T-helper 2 cell (primary cell): Measurements from ENCODE around the gene KRTAP1-5.
"Not testable (repeated sequence)": the region's sequence is repeated elsewhere in the genome, so short reads cannot be mapped to it uniquely, and the experiment has no call there.

Experiments
- DNase-seq, 5 experiments: peaks; one replicate each; pipeline versions ENCODE4 v3.0.0 to v3.0.0-alpha.2; 2012 to 2022
- total RNA-seq, 2 donors: gene quantifications; one replicate each; lab custom pipeline; 2026; lab: John Stamatoyannopoulos, UW

The KRTAP1-5 gene
- total RNA-seq = 0 reads per million in 2 donors

GRCh38 chr17:41026715-41027471, at the start of gene KRTAP1-5:
TSS of gene KRTAP1-5 (minus strand) at chr17:41027208. CDS start at chr17:41027155, 53 bp downstream.
- DNase-seq = no peak

GRCh38 chr17:41076788-41077187, 49.8 kb upstream of the KRTAP1-5 start:
- DNase-seq = no peak

DNA sequence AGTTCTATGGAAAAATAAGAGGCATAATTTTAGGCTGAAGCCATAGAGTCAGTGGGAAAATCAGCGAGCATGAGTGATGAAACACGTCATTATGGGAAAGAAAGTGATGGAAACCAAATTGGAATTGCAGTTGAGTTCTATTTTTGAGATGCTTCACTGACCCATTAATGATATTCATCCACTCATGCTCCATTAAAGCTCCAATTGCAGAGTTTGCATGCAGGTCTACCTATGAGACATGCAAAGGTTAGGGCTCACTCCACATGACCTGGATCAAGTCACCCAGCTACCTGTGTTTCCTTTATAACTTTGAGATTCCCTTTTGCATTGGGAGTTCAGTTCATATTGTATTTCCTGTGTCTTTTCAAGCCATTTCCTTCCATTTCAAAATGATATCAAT, 46.7 kb upstream of the KRTAP1-5 start:
- no peak for DNase-seq

GRCh38 chr17:41071606-41072360, 44.8 kb upstream of the KRTAP1-5 start:
- DNase-seq = no peak

DNA sequence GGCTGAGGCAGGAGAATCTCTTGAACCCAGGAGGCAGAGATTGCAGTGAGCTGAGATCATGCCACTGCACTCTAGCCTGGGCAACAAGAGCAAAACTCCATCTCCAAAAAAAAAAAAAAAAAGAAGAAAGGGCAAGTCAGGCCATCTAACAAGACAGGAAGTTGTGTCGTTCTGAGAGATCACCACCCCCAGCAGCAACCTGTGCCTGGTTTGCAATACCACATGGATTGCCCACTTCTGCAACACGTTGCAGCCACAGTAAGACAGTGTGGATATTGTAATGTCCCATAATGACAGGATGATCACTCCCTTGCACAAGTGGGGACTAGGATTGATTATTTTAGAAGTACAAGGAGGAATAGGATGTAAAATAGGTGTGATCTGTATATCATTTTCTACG, 42.0 kb upstream of the KRTAP1-5 start:
- DNase-seq = no peak

GRCh38 chr17:41067281-41067680, 40.3 kb upstream of the KRTAP1-5 start:
- no peak for DNase-seq

DNA sequence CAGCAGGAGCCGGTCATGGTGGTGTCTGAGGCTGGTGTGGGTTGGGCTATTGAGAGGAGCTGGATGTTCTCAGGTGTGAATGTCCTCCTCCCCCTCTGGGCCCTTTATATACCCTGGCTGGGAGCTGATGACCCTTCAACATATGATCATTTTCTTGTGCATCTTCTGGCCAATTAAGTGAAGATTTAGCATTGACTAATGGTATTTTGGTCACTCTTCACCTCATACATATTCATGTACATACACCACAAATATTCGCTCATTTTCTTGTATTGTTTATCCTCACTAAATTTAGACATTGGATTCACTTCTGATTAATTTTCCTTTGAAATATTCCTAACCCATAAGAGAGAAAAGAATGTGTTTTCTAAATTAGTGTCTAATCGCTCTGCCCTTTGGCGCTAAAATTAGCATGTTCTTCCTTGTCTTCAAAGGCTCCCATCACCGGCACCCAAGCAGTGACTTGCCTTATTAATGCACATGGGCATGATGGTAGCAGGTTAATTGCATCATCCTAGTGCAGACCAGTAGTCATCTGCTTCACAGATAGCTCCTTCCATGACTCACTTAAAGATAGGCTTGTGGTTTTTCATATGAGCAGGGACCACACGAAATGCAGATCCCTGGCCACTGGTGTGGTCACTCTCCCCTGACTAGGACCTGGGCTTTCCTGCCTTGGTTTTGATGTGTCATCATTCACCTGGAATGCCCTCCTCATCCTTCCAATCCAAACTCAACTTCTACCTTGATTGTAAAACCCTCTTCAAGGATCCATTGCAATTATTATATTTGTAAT, 39.0 kb upstream of the KRTAP1-5 start, which contains the start of gene KRTAP2-4:
Gene KRTAP2-4, minus strand, starts transcription at position 51 of the 796 bp plus-strand sequence. Its CDS starts 34 bp downstream, at position 17.
- DNase-seq = no peak

- DNase-seq = not testable (repeated sequence)
Measured at GRCh38 chr17:41065016-41065689, 38.1 kb upstream of the KRTAP1-5 start.

- no peak for DNase-seq
Measured at GRCh38 chr17:41064301-41064700, 37.3 kb upstream of the KRTAP1-5 start.

DNA sequence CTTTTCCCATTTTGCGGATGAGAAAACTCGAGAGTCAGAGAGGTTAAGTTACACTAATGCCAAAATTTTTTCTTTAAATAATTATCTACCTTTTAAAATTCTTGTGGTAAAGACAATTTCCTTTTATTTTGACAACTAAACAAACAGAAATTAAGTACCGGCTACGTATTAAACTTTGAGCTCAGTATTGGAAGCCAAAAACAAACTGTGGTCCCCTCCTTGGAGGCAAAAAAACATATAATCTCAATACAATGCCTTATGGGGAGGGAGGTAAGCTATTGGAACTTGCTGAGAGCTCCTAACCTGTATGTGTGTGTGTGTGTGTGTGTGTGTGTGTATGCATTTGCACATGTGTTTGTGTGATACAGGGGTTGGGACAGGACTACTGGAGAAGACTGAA, 36.4 kb upstream of the KRTAP1-5 start:
- no peak for DNase-seq

DNA sequence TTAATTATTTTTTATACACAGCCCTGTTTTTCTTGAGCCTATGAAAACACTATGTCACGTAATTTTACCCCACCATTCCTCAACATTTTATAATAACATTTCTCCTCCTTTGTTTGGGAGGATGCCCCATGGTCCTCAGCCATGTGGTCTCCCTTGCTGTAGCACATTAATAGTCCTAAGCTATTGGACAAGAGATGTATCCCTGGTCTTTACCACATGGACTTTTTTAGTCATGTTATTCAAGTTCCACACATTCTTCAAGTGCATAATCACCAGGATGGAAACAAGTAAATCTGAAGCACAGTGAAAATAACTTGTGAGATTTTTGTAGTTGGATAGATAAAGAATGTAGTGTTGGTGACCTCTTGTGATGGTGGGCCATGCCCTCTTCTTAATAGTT, 35.0 kb upstream of the KRTAP1-5 start:
- no peak for DNase-seq

DNA sequence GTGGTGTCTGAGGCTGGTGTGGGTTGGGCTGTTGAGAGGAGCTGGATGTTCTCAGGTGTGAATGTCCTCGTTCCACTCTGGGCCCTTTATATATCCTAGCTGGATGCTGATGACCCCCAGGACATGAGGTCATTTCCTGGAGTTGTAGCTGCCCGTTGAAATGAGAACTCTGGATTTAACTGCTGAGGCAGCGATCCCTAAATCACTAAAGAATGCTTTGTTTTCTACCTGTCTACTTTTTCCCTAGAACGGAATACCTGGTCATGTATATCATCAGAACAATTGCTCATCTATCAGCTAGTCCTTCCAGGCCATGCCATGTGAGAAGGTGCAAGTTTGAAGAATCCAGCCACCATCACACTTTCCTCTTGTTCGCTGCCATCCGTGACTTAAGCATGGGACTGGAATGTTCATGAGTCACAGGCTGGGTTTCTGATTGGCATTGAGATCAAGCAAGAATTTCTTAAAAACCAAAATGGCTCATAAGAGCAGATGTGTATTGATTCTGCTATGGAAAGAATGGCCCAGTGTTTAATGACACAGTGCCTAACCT, 33.1 kb upstream of the KRTAP1-5 start, which contains the start of gene KRTAP2-3:
Gene KRTAP2-3, minus strand, starts transcription at position 63 of the 553 bp plus-strand sequence. CDS start 64 bp downstream, outside the sequence.
- no peak for DNase-seq

GRCh38 chr17:41059276-41060051, 32.5 kb upstream of the KRTAP1-5 start:
- DNase-seq = not testable (repeated sequence)

- DNase-seq = no peak
Measured at GRCh38 chr17:41058741-41059140, 31.7 kb upstream of the KRTAP1-5 start.

DNA sequence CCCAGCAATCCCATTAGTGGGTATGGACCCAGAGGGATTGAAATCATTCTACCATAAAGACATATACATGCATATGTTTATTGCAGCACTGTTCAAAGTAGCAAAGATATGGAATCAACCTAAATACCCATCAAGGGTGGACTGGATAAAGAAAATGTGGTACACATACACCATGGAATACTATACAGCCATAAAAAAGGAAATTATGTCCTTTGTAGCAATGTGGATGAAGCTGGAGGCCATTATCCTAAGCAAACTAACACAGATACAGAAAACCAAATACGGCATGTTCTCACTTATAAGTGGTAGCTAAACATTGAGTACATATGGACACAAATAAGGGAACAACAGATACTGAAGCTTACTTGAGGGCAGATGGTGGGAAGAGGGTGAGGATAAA, 30.5 kb upstream of the KRTAP1-5 start:
- no peak for DNase-seq

DNA sequence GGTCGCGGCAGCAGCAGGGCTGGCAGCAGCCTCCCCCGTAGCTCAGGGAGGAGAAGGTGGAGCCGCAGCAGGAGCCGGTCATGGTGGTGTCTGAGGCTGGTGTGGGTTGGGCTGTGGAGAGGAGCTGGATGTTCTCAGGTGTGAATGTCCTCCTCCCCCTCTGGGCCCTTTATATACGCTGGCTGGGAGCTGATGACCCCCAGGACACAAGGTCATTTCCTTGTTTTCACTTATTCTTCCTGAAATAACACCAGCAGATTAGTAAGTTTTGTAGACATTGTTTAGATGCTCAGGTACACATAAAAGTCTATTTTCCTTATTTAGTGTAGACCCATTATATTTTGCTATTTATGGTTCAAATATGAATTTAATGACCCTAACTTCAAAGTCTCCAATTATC, 28.1 kb upstream of the KRTAP1-5 start, which contains the start of gene KRTAP2-2:
Gene KRTAP2-2, minus strand, starts transcription at position 101 of the 400 bp plus-strand sequence. Its CDS starts 19 bp downstream, at position 82.
- not testable (repeated sequence) for DNase-seq

DNA sequence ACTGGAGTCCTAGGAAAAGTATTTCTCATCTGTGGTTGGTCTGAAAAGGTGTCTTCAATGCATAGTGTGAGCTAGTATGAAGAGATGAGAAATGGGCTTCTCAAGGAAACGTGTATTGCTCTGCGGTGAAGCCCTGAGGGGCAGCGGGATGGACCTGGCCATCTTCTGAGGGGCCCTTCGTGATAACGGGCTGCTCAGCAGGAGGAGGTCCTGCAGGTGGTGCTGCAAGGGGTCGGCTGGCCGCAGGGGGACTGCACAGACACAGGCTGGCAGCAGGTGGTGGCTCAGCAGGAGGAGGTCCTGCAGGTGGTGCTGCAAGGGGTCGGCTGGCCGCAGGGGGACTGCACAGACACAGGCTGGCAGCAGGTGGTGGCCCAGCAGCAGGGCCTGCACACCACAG, 27.5 kb upstream of the KRTAP1-5 start:
- DNase-seq = not testable (repeated sequence)

GRCh38 chr17:41054025-41054424, 27.0 kb upstream of the KRTAP1-5 start:
- no peak for DNase-seq

DNA sequence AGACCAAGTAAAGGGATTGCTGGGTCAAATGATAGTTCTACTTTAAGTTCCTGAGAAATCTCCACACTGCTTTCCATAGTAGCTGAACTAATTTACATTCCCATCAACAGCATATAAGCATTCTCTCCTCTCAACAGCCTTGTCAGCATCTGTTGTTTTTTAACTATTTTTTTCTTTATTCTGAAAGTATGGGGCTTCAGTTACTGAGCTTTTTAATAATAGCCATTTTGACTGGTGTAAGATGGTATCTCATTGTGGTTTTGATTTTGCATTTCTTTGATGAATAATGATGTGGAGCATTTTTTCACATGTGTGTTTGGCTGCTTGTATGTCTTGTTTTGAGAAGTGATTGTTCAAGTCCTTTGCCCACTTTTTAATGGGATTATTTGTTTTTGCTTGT, 25.6 kb upstream of the KRTAP1-5 start:
- no peak for DNase-seq

DNA sequence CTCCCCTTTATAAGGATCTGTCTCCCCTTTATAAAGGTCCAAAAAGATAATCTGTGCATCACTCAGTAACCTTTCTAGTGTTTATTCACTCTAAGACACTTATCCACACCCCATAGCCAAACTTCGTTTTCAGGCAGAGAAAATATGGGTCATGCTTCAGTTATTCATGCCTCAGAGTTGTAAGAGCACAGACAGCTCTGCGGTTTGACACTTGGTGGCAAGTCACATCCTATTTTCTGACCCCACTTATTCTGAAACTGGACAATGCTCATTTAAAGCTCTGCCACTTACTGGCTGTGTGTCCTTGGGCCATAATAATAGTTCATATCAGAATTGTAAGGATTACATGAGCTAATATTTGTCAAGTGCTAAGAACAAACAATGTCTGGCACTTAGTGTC, 22.1 kb upstream of the KRTAP1-5 start:
- DNase-seq = no peak

GRCh38 chr17:41048441-41048840, 21.4 kb upstream of the KRTAP1-5 start:
- DNase-seq = no peak
